Stomach (tissue), 9 donors: ENCODE data around the gene RFX3. TPM values are rescaled to one million over a fixed set of nuclear protein-coding genes. Genes with fewer than 3 reads are reported as not detected.

ENCODE experiments used
- DNase-seq, 2 donors: peaks; one replicate each; pipeline versions ENCODE4 v3.0.0 to v3.0.0-alpha.2; 2013 to 2019
- H3K27ac ChIP-seq, 5 donors: fragments of 200-600 bp in 4 of 5; sonication (generic) in 4 of 5; one replicate each; pipeline ENCODE4 v1.5.1; 2013 to 2019; ENCODE audit warnings: mild to moderate bottlenecking in 1 of 5, moderate library complexity in 1 of 5
- H3K27me3 ChIP-seq, 3 donors: fragments of 200-600 bp; sonication (generic); one replicate each; pipeline ENCODE4 v1.5.1; 2017 to 2019; ENCODE audit warnings: mixed run types in 1 of 3
- H3K36me3 ChIP-seq, 4 donors: fragments of 200-600 bp; sonication (generic); 1 replicate in 3 of 4; 2 replicates in 1 of 4; pipeline ENCODE4 v1.5.1; 2016 to 2019
- H3K4me1 ChIP-seq, 4 donors: fragments of 200-600 bp; sonication (generic); one replicate each; pipeline ENCODE4 v1.5.1; 2016 to 2019
- H3K4me3 ChIP-seq, 4 donors: fragments of 200-600 bp; sonication (generic) in 3 of 4; one replicate each; pipeline ENCODE4 v1.5.1; 2016 to 2019; ENCODE audit warnings: mild to moderate bottlenecking in 1 of 4
- H3K9me3 ChIP-seq, 4 donors: fragments of 200-600 bp; sonication (generic); one replicate each; pipeline ENCODE4 v1.5.1; 2016 to 2019
- CTCF ChIP-seq, 7 experiments: fragments of 450-650 bp in 4 of 7; fragments of 200-600 bp in 3 of 7; sonication (generic) in 3 of 7; IDR thresholded peaks; one replicate each; pipeline ENCODE4 v1.5.1; 2016 to 2019; ENCODE audit warnings: antibody characterized with exemption in 7 of 7, control low read depth in 2 of 7, mild to moderate bottlenecking in 1 of 7
- EP300 ChIP-seq: sonication (generic); formaldehyde crosslinking; IDR thresholded peaks from one replicate; pipeline ENCODE4 v1.6.1; 2017; ENCODE audit warnings: antibody characterized with exemption
- POLR2A ChIP-seq, 4 donors: fragments of 450-650 bp; IDR thresholded peaks; one replicate each; pipeline ENCODE4 v1.6.1; 2016; ENCODE audit warnings: antibody characterized with exemption in 4 of 4, control low read depth in 2 of 4, mild to moderate bottlenecking in 1 of 4, moderate library complexity in 1 of 4
- POLR2AphosphoS5 ChIP-seq, 3 donors: sonication (generic); formaldehyde crosslinking; IDR thresholded peaks; one replicate each; pipeline ENCODE4 v1.6.1; 2016; ENCODE audit warnings: antibody characterized with exemption in 3 of 3
- WGBS, 5 donors: extraction: QIAGEN DNeasy Blood & Tissue Kit in 3 of 5; methylation state at CpG; one replicate each; pipeline versions ENCODE4 v1.1.5 to v1.1.7; 2013 to 2018; 5-methylcytosine and 5-hydroxymethylcytosine counted together
- intact Hi-C: fragments of 100-400 bp; cut with DNase I; formaldehyde crosslinking; loops from one replicate; pipeline ENCODE4 v1.15.1; 2023; ENCODE audit warnings: low total_unique reads
- polyA plus RNA-seq, 3 donors: library from polyadenylated mRNA; stranded (reverse); fragments of 200-250 nt; gene quantifications; one replicate each; pipeline ENCODE4 v1.2.3, GENCODE V29; 2013
- total RNA-seq, 5 donors: library from RNA; depleted of rRNA; stranded (reverse); fragments of >200 nt; gene quantifications; one replicate each; pipeline versions ENCODE4 v1.1.0 to v1.2.3, GENCODE V29; 2014 to 2016
- donor health status: healthy with polysubstance abuse.
- donor health status: Bipolar disorder and iron deficiency.
- donor health status: healthy.

Gene RFX3
- total and polyA plus RNA-seq, 8 donors: 0.76 to 22.8 (median 6.1) TPM

GRCh38 chr9:3477236-3477834 is 48.5 kb downstream of the RFX3 start:
- no peak for DNase-seq
- peaks cover 0 to 10% (median 2%) of the 10 kb centered on the region in 4 donors for H3K9me3 ChIP-seq
- WGBS, 5 donors: 63 to 76% (median 73%) methylated on average over 4 of the region's 4 CpGs
- intact Hi-C loops: no loop called here
- H3K4me1 ChIP-seq: no peaks in the 10 kb centered on the region
- no peaks in the 10 kb centered on the region for H3K27me3 ChIP-seq
- peaks cover 0 to 5% (median 2%) of the 10 kb centered on the region in 4 donors for H3K36me3 ChIP-seq
- H3K4me3 ChIP-seq: no peak overlapping the region
- TF ChIP-seq CTCF (IDR thresholded peaks at IDR 0.05) (no peak), POLR2AphosphoS5 (IDR thresholded peaks at IDR 0.05) (no peak), EP300 (no peak), POLR2A (IDR thresholded peaks at IDR 0.05) (no peak)
- H3K27ac ChIP-seq: peak overlapping the region in 1 of 5 donors; percentile 52

- 87 to 94% (median 93%) methylated on average over 14 of the region's 14 CpGs for WGBS, 5 donors
- no peak for DNase-seq
Observed at GRCh38 chr9:3475300-3476020, 50.3 kb downstream of the RFX3 start.

GRCh38 chr9:3474821-3475220 is 51.0 kb downstream of the RFX3 start:
- Histone ChIP-seq H3K9me3 (peaks cover 0 to 10% (median 2%) of the 10 kb centered on the region in 4 donors), H3K4me1 (peaks cover 0 to 4% (median 0%) of the 10 kb centered on the region in 4 donors), H3K27ac (no peak overlapping the region), H3K27me3 (no peaks in the 10 kb centered on the region), H3K36me3 (peaks cover 0 to 5% (median under 1%) of the 10 kb centered on the region in 4 donors), H3K4me3 (no peak overlapping the region)
- intact Hi-C loops: no loop called here
- WGBS, 5 donors: 93 to 100% (median 98%) methylated on average over 2 of the region's 2 CpGs
- no peak for TF ChIP-seq CTCF (IDR thresholded peaks at IDR 0.05)
- TF ChIP-seq POLR2A (IDR thresholded peaks at IDR 0.05): no peak
- no peak for TF ChIP-seq EP300
- no peak for TF ChIP-seq POLR2AphosphoS5 (IDR thresholded peaks at IDR 0.05)
- no peak for DNase-seq

More at GRCh38 chr9:3475300-3476020, 50.3 kb downstream of the RFX3 start:
- TF ChIP-seq POLR2AphosphoS5 (IDR thresholded peaks at IDR 0.05) (no peak), EP300 (no peak), CTCF (IDR thresholded peaks at IDR 0.05) (no peak), POLR2A (IDR thresholded peaks at IDR 0.05) (no peak)
- no peak overlapping the region for H3K4me3 ChIP-seq
- peaks cover 0 to 10% (median 2%) of the 10 kb centered on the region in 4 donors for H3K9me3 ChIP-seq
- peaks cover 0 to 5% (median 2%) of the 10 kb centered on the region in 4 donors for H3K36me3 ChIP-seq
- peaks cover 0 to 4% (median 0%) of the 10 kb centered on the region in 4 donors for H3K4me1 ChIP-seq
- no peaks in the 10 kb centered on the region for H3K27me3 ChIP-seq
- H3K27ac ChIP-seq: no peak overlapping the region
- intact Hi-C loops: no loop called here

GRCh38 chr9:3473405-3473804 is 52.4 kb downstream of the RFX3 start:
- H3K4me1 ChIP-seq: peaks cover 0 to 4% (median 0%) of the 10 kb centered on the region in 4 donors
- intact Hi-C loops: no loop called here
- DNase-seq: peak in 1 of 2 donors; percentile 16
- H3K27me3 ChIP-seq: no peaks in the 10 kb centered on the region
- no peak overlapping the region for H3K27ac ChIP-seq
- H3K9me3 ChIP-seq: peaks cover 0 to 10% (median 2%) of the 10 kb centered on the region in 4 donors
- TF ChIP-seq POLR2A (IDR thresholded peaks at IDR 0.05): no peak
- no peak for TF ChIP-seq EP300
- TF ChIP-seq CTCF (IDR thresholded peaks at IDR 0.05): no peak
- no peak for TF ChIP-seq POLR2AphosphoS5 (IDR thresholded peaks at IDR 0.05)
- H3K4me3 ChIP-seq: no peak overlapping the region
- peaks cover 0 to under 1% (median 0%) of the 10 kb centered on the region in 4 donors for H3K36me3 ChIP-seq
- 92 to 98% (median 96%) methylated on average over 1 of the region's 1 CpG for WGBS, 5 donors
